ENCODE data around the gene PET100.

Gene PET100

DNA sequence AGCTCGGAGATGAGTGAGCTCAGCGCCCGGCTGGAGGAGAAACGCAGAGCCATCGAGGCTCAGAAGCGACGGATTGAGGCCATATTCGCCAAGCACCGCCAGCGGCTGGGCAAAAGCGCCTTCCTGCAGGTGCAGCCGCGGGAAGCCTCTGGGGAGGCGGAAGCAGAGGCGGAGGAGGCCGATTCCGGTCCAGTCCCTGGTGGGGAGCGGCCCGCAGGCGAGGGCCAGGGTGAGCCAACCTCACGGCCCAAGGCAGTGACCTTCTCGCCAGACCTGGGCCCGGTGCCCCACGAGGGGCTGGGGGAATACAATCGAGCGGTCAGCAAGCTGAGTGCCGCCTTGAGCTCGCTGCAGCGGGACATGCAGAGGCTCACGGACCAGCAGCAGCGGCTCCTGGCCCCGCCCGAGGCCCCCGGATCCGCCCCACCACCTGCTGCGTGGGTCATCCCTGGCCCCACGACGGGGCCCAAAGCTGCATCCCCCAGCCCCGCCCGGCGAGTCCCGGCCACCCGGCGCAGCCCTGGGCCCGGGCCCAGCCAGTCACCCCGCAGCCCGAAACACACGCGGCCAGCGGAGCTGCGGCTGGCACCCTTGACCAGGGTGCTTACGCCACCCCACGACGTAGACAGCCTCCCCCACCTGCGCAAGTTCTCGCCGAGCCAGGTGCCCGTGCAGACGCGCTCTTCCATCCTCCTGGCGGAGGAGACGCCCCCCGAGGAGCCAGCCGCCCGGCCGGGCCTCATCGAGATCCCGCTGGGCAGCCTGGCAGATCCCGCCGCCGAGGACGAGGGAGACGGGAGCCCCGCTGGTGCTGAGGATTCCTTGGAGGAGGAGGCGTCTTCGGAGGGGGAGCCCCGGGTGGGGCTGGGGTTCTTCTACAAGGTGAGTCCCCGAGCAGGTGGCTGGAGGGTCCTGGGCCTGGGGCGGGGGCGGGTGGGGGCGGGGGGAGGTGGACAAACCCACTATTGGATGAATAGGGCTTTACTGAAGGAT lies 17.0 kb upstream of the PET100 start:
- DNase-seq: no peak

- DNase-seq: no peak
These were observed 14.5 kb upstream of the PET100 start for GRCh38 chr19:7614859-7615741.

DNA sequence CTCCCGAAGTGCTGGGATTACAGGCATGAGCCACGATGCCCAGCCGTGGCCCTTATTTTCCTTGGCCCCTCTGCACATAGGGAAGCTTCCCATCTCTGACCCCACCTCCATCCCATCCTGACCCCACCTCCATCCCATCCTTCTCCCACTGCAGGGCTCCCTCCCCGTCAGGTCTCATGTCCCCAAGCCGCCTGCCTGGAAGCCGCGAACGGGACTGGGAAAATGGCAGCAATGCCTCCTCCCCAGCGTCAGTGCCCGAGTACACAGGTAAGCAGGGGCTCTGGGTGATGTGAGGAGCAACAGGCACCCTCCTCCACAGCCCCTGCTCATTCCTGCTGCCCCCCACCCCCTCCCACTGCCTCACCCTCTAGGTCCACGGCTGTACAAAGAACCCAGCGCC lies 12.4 kb upstream of the PET100 start:
- DNase-seq: no peak

DNA sequence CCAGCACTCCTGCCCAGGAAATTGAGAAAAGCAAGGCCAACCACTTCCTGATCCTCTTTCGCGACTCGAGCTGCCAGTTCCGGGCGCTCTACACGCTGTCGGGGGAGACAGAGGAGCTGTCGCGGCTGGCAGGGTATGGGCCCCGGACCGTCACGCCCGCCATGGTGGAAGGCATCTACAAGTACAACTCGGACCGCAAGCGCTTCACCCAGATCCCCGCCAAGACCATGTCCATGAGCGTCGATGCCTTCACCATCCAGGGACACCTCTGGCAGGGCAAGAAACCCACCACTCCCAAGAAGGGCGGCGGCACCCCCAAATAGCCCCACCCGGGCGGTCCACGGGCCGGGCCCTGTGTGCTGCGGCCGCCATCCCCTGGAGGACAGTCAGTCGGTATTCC lies 11.9 kb upstream of the PET100 start:
- no peak for DNase-seq

GRCh38 chr19:7618348-7618747 lies 11.2 kb upstream of the PET100 start:
- DNase-seq: no peak

GRCh38 chr19:7618771-7619510 lies 10.7 kb upstream of the PET100 start:
- no peak for DNase-seq

DNA sequence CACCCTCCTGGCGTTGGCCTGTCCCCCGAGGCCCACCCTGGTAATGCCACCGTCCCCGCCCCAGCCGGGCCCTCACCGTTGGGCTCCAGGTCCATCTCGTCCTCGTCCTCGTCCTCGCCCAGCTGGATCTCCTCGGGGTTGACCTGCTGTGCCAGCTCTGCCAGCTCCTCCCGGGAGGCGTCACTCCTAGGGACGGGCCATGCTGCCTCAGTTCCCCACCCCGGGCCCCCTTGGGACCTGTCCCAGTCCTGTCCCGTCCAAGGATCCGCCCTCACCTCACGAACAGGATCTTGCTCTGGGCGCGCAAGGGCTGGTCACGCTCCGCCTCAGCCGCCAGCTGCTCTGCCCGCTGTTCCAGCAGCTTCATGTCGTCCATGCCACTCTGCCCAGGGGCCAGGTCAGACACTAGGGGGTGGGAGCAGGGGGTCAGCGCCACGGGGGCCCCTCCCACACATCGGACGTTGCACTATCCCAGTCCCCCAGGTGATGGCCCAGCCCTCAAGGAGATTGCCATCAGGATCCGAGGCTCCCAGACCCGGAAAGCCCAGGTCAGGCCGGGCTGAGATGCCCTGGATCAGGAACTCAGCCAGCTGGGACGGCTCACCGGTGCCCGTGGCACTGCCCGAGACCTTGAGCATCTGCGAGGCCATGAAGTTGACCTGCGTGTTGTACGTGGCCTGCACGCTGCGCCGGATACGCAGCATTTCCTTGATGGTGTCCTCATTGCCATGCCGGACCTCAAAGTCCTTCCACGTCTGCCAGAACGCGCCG lies 9.7 kb upstream of the PET100 start:
- DNase-seq: no peak

DNA sequence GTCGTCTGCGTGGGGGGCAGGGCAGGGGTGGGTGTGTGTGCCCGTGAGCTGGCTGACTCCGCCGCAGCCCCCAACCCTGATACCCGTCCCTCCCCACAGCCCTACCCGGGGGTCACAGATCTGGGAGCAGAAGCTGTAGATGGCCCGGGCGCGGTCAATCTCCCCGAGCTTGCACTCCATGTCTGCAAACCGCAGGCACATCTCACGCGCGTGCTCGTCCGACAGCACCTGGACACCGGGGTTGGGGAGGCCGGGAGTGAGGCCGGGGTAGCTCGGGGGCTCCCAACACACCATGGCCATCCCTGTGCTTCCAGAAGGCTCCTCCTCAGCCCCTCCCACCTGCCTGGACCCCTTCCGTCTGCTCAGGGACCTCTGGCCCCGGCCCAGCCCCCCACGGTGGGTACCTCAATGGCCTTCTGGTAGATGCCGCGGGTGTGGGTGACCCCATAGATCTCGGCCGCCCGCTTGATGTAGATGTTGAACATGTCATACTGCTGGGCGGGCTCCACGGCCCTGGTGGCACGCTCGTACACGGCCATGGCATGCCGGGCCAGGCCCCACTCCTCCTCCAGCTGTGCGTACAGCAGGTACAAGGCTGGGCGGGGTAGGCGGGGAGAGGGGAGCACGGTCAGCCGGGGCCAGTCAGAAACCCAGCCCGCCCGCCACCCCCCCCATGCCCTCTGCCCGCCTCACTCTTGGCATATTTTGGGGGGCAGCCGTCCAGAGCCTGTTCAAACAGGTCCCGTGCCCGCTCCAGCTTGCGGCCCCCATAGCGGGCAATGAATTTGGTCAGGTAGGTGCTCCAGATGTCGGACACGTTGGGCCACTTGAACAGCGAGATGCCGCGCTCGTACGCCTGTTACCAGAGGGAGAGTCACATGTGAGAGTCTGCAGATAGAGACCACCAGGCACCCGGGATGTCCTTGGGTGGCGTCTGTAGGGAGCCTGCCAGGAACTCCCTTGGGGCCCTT lies 8.9 kb upstream of the PET100 start:
- DNase-seq: no peak

- DNase-seq: no peak
These were observed 6.5 kb upstream of the PET100 start for GRCh38 chr19:7622933-7623685.

- no peak for DNase-seq
These were observed 5.6 kb upstream of the PET100 start for GRCh38 chr19:7623725-7624603.

GRCh38 chr19:7624810-7625209 lies 4.8 kb upstream of the PET100 start:
- no peak for DNase-seq

DNA sequence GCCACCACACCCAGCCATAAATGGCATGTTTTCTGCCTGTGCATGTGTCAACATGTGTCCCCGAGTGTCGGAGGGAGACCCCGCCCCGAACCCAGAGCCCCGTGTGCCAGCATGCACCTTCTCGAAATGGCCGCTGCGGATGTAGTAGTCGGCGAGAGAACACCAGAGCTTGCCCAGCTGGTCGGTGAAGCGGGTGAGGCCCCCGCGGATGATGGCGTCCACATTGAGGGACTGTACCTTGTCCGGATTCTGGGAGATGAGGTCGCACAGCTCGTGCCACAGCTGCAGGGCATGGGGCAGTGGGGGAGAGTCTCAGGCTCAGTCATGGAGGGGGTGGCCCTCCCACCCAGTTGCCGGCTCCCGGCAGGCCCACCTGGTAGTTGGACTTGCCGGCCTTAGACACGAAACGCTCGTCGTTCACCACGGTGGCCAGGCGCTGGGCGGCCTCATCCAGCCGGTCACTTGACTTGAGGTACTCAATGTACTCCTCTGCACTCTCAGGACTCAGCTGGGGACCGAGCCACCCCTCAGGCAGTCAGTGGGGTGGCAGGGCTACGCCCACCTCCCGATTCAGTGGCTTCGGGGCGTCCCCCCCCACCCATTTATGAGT lies 3.7 kb upstream of the PET100 start:
- DNase-seq: no peak

- no peak for DNase-seq
These were observed 2.4 kb upstream of the PET100 start for GRCh38 chr19:7627166-7627565.

DNA sequence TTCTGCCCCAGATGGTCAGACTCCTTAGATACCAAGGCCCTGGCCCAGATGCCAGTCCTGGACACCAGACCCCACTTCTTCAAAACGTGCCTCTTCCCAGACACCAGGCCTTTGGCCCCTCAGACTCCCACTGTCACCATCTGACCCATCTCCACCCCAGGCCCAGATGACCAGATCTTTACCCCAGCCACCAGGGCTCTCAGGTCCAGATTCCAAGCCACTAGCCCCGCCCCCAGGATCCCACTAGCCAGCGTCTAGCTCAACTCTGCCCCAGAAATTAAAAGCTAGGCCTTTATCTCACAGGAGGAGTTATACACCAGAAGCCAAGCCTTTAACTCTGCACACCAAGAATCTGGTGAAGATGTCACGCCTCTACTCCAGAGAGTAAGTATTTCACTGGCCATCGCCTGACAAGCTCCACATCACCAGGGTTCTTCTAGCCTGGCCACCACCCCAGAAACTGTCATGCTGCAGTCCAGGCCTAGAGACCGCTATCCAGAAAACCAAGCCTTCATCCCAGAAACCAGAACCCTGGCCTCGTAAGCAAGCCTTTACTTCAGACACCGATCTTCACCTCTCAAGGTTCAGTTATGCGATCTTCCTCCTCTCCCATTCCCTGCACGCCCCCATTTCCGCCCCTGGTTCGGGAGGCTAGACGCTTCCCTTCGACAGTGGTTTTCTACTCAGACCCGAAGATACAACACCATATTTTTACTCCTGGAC lies 843 bp upstream of the PET100 start:
- no peak for DNase-seq

- no peak for DNase-seq
These were observed 2.0 kb downstream of the PET100 start for GRCh38 chr19:7631577-7631976.

GRCh38 chr19:7632340-7633203 lies 3.0 kb downstream of the PET100 start:
- no peak for DNase-seq

GRCh38 chr19:7633698-7634097 lies 4.1 kb downstream of the PET100 start, which contains the start of gene PCP2:
PCP2 (minus strand) TSS chr19:7633719; CDS start chr19:7633457, 262 bp downstream.
- no peak for DNase-seq
